ENCODE data around the gene PARP4.

PARP4 gene

DNA sequence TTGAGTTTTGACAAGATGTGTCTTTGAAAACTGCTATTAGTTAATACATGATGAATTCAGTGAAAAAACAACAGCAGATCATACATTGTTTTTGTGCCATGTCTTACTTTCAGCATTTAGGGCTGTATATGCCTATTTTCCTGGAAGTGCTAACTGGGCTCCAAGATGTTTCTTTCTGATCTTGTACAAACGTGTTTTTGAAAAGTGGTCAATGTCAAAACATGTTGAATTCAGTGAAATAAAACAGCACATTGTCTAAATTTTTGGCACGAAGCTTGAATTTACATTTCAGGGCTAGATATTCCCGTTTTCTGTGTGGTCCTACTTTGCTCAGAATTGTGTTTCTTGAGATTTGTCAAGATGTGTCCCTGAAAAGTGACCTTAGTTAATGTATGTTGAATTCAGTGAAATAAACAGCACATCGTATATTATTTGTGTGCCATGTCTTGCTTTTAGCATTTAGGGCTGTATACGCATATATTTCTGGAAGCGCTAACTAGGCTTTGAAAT is 14.7 kb upstream of the PARP4 start:
- Histone ChIP-seq H3K27me3 (ENCODE audit: low read length) (no peaks in the 10 kb centered on the region), H2AFZ (ENCODE audit: low read depth, low read length, severe bottlenecking) (no peak overlapping the region), H3K36me3 (ENCODE audit: low read length) (no peaks in the 10 kb centered on the region), H3K9ac (ENCODE audit: low read length) (no peak overlapping the region), H3K27ac (ENCODE audit: low read depth, low read length) (no peak overlapping the region), H3K4me2 (ENCODE audit: low read depth, low read length, poor library complexity, severe bottlenecking) (no peak overlapping the region), H3K9me3 (ENCODE audit: insufficient read depth, low read length) (no peaks in the 10 kb centered on the region), H3K4me3 (ENCODE audit: insufficient read depth, low read length, poor library complexity, severe bottlenecking) (no peak overlapping the region), H3F3A (ENCODE audit: insufficient read depth) (no peaks in the 10 kb centered on the region), H4K20me1 (ENCODE audit: low read depth, low read length) (no peaks in the 10 kb centered on the region), H3K79me2 (ENCODE audit: insufficient read depth, low read length) (no peaks in the 10 kb centered on the region), H3K9me2 (replicated peaks; ENCODE audit: insufficient read depth, low read length) (no peaks in the 10 kb centered on the region)
- TF ChIP-seq, protein P1, sequence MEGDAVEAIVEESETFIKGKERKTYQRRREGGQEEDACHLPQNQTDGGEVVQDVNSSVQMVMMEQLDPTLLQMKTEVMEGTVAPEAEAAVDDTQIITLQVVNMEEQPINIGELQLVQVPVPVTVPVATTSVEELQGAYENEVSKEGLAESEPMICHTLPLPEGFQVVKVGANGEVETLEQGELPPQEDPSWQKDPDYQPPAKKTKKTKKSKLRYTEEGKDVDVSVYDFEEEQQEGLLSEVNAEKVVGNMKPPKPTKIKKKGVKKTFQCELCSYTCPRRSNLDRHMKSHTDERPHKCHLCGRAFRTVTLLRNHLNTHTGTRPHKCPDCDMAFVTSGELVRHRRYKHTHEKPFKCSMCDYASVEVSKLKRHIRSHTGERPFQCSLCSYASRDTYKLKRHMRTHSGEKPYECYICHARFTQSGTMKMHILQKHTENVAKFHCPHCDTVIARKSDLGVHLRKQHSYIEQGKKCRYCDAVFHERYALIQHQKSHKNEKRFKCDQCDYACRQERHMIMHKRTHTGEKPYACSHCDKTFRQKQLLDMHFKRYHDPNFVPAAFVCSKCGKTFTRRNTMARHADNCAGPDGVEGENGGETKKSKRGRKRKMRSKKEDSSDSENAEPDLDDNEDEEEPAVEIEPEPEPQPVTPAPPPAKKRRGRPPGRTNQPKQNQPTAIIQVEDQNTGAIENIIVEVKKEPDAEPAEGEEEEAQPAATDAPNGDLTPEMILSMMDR (IDR thresholded peaks at IDR 0.05; ENCODE audit: insufficient read depth, low read length, poor library complexity, severe bottlenecking) = no peak
- no peak for TF ChIP-seq EZH2phosphoT487 (conservative IDR thresholded peaks at IDR 0.05; ENCODE audit: low read length)

- H3K27ac ChIP-seq (ENCODE audit: low read depth, low read length) = no peak overlapping the region
- H2AFZ ChIP-seq (ENCODE audit: low read depth, low read length, severe bottlenecking) = no peak overlapping the region
- TF ChIP-seq, protein P1 (IDR thresholded peaks at IDR 0.05; ENCODE audit: insufficient read depth, low read length, poor library complexity, severe bottlenecking) = no peak
- TF ChIP-seq EZH2phosphoT487 (conservative IDR thresholded peaks at IDR 0.05; ENCODE audit: low read length) = no peak
- H3K9me2 ChIP-seq (replicated peaks; ENCODE audit: insufficient read depth, low read length) = no peaks in the 10 kb centered on the region
- no peaks in the 10 kb centered on the region for H3K9me3 ChIP-seq (ENCODE audit: insufficient read depth, low read length)
- H3K79me2 ChIP-seq (ENCODE audit: insufficient read depth, low read length) = no peaks in the 10 kb centered on the region
- H3K27me3 ChIP-seq (ENCODE audit: low read length) = no peaks in the 10 kb centered on the region
- H4K20me1 ChIP-seq (ENCODE audit: low read depth, low read length) = no peaks in the 10 kb centered on the region
- no peak overlapping the region for H3K9ac ChIP-seq (ENCODE audit: low read length)
- H3K4me3 ChIP-seq (ENCODE audit: insufficient read depth, low read length, poor library complexity, severe bottlenecking) = no peak overlapping the region
- H3F3A ChIP-seq (ENCODE audit: insufficient read depth) = no peaks in the 10 kb centered on the region
- no peak overlapping the region for H3K4me2 ChIP-seq (ENCODE audit: low read depth, low read length, poor library complexity, severe bottlenecking)
- no peaks in the 10 kb centered on the region for H3K36me3 ChIP-seq (ENCODE audit: low read length)
Observed at GRCh38 chr13:24520733-24521132, 8.2 kb upstream of the PARP4 start.

DNA sequence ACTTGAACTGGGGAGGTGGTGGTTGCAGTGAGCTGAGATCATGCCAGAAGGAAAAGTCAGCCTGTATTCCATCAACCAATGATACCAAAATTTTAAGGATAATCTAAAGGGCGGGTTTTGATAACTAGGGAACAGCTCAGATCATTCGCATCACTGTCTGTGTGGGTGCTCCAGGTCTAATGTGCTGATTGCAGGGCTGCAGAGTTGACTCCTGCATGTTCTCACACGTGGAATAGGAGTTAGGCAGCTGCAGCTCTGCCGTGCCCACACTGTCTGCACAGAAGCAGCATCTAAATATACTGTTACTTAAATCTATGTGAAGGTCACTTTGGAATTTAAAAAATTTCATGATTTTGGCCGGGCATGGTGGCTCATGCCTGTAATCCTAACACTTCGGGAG is 4.3 kb upstream of the PARP4 start:
- no peaks in the 10 kb centered on the region for H3K36me3 ChIP-seq (ENCODE audit: low read length)
- H3K4me2 ChIP-seq (ENCODE audit: low read depth, low read length, poor library complexity, severe bottlenecking) = no peak overlapping the region
- no peak overlapping the region for H3K9ac ChIP-seq (ENCODE audit: low read length)
- H3K27ac ChIP-seq (ENCODE audit: low read depth, low read length) = no peak overlapping the region
- no peaks in the 10 kb centered on the region for H3K27me3 ChIP-seq (ENCODE audit: low read length)
- no peaks in the 10 kb centered on the region for H3K9me3 ChIP-seq (ENCODE audit: insufficient read depth, low read length)
- TF ChIP-seq, protein P1 (IDR thresholded peaks at IDR 0.05; ENCODE audit: insufficient read depth, low read length, poor library complexity, severe bottlenecking) = no peak
- TF ChIP-seq EZH2phosphoT487 (conservative IDR thresholded peaks at IDR 0.05; ENCODE audit: low read length) = no peak
- H2AFZ ChIP-seq (ENCODE audit: low read depth, low read length, severe bottlenecking) = no peak overlapping the region
- H3K79me2 ChIP-seq (ENCODE audit: insufficient read depth, low read length) = peaks cover 5% of the 10 kb centered on the region
- no peaks in the 10 kb centered on the region; the same call in 1 of the 2 replicates for H3F3A ChIP-seq (ENCODE audit: insufficient read depth)
- H3K9me2 ChIP-seq (replicated peaks; ENCODE audit: insufficient read depth, low read length) = no peaks in the 10 kb centered on the region
- H4K20me1 ChIP-seq (ENCODE audit: low read depth, low read length) = no peaks in the 10 kb centered on the region
- no peak overlapping the region for H3K4me3 ChIP-seq (ENCODE audit: insufficient read depth, low read length, poor library complexity, severe bottlenecking)
